ENCODE data around the gene SND1. TPM values are rescaled to one million over a fixed set of nuclear protein-coding genes. Genes with fewer than 3 reads are reported as not detected.

SND1 gene
- total and polyA plus RNA-seq, 12 donors: 58.9 to 266 (median 132) TPM

DNA sequence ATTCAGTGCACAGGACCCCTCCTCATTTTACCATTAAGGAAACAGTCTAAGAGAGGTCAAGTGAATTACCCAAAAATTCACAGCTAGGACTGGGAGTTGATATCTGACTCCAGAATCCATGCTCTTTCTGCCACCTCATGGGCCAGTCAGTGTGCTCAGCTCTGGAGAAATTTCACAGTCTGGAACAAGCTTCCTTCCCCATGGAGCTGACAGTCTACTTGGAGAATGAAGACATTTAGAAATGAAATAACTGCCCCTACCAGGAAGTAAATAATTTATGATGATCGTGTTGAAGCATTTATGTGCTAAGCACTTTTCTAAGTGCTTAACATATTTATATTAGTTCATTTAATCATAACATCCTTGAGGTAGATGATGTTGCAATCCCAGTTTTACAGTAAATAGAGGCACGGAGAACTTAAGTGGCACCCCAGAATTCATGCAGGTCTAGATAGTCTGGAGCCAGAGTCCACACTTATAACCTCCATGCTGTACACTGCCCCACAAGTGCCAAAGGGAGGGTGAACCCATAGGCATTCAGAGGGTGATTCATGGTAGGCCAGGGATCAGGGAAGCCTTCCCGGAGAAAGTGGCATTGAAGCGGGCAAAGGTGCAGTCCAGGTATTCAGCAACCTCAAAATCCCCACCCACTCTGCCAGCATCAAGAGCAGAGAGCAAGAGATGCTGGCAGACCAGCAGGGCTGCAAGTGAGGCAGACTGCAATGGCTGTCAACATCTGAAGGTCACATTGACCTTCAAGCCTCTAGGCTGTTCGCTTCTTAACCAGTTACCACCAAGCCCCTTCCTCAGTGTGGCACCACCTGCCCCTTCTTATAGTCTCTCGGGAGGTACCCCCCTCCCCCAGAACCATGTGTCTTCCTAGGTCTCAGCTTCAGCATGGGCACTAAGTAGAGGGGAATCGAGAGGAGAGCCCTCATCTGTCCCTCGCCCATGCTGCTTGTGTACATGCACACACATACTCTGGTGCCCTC is 417.7 kb downstream of the SND1 start:
- intact Hi-C loops (cut with DNase I): no loop called here
- 83 to 88% (median 87%) methylated on average over 7 to 8 of the region's 8 CpGs for WGBS, 4 donors
- no peak for TF ChIP-seq POLR2A (IDR thresholded peaks at IDR 0.05)
- TF ChIP-seq, protein P1, sequence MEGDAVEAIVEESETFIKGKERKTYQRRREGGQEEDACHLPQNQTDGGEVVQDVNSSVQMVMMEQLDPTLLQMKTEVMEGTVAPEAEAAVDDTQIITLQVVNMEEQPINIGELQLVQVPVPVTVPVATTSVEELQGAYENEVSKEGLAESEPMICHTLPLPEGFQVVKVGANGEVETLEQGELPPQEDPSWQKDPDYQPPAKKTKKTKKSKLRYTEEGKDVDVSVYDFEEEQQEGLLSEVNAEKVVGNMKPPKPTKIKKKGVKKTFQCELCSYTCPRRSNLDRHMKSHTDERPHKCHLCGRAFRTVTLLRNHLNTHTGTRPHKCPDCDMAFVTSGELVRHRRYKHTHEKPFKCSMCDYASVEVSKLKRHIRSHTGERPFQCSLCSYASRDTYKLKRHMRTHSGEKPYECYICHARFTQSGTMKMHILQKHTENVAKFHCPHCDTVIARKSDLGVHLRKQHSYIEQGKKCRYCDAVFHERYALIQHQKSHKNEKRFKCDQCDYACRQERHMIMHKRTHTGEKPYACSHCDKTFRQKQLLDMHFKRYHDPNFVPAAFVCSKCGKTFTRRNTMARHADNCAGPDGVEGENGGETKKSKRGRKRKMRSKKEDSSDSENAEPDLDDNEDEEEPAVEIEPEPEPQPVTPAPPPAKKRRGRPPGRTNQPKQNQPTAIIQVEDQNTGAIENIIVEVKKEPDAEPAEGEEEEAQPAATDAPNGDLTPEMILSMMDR (IDR thresholded peaks at IDR 0.05): no peak

DNA sequence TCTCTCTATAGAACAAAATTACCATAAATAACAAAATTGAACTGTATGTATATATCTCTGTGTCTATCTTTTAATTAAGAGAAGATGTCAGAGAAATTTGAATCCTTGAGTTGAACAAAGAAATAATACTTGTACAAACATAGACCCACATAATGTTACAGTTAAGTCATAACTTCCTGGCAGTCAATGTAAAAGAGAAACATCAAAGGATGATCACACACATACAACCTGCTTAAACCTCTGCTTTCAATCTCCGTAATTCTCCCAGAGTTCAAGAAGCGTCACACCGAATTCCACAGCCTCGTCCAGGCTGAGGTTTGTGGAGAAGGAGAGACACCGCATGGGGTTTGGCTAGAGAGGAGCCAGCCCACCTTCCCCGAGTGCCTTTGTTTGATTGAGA is 419.4 kb downstream of the SND1 start:
- H3K4me1 ChIP-seq (replicated peaks in 1 of 2): peaks cover 0 to 2% of the 10 kb centered on the region in 2 donors
- no peak overlapping the region for H3K4me3 ChIP-seq
- WGBS, 4 donors: 89 to 97% (median 91%) methylated on average over 6 of the region's 6 CpGs
- H3K27me3 ChIP-seq: no peaks in the 10 kb centered on the region
- H3K36me3 ChIP-seq (replicated peaks in 1 of 2): peaks cover 0 to 6% of the 10 kb centered on the region in 2 donors
- no peak overlapping the region for H3K27ac ChIP-seq
- TF ChIP-seq POLR2A (IDR thresholded peaks at IDR 0.05): no peak
- TF ChIP-seq, protein P1 (IDR thresholded peaks at IDR 0.05): no peak
- H3K9me3 ChIP-seq (replicated peaks in 1 of 3): no peaks in the 10 kb centered on the region
- intact Hi-C loops (cut with DNase I): no loop called here
- DNase-seq: no peak

More for the DNA sequence above, 417.7 kb downstream of the SND1 start:
- no peak overlapping the region for H3K4me3 ChIP-seq
- DNase-seq: no peak
- no peak overlapping the region for H3K27ac ChIP-seq
- no peaks in the 10 kb centered on the region for H3K27me3 ChIP-seq
- H3K36me3 ChIP-seq (replicated peaks in 1 of 2): peaks cover 0 to 3% of the 10 kb centered on the region in 2 donors
- no peaks in the 10 kb centered on the region for H3K4me1 ChIP-seq (replicated peaks in 1 of 2)
- no peaks in the 10 kb centered on the region for H3K9me3 ChIP-seq (replicated peaks in 1 of 3)

DNA sequence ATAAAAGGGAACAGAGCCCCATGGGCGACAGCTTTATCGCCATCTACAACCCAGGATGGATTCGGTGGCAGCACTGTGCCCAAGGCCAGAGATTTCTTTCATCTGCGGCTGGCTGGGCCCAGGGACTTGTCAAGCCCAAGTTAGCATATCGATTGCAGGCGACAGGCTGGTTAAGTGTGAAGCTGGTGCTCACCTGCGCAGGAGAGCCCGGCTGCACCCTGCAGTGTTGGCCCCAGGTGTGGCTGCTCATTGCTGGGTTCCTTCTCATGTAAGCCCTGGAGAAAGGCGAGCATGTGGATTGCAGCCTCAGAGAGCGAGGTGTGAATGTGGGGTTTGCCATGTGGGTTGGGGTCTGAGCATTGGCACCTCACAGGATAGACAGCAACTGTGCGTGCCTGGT is 419.8 kb downstream of the SND1 start:
- TF ChIP-seq, protein P1 (IDR thresholded peaks at IDR 0.05): no peak
- no peak for TF ChIP-seq POLR2A (IDR thresholded peaks at IDR 0.05)

DNA sequence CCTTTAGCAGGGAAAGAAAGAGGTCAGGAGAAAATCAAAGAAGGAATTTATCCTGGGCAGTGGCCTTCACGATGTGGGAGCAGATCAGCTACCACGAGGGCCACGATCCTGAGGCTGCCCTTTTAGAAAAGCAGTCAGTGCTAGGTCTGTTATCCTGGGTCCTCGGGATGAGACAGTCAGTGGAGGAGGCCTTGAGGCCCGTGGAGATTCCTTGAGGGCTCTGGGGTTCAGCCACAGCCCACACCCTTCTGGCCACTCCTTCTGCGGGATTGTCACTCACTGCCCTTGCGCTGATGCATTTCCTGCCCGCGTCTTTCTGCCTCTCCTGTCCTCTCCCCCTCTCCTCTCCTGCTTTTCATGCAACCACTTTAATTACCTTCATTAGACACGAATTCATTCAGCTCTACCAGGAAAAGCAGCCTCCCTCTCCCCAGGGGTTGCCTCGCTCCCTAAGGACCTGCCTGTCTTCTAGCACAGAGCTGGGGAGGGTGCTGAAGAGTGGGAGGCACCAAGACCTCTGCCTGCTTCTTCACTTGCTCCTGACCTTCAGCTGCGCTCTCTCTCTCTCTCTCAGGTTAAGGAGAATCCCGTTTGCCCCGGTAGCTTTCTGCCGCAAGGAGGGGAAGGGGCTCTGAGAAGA is 421.8 kb downstream of the SND1 start:
- WGBS, 4 donors: 80 to 86% (median 85%) methylated on average over 14 to 15 of the region's 15 CpGs
- Histone ChIP-seq H3K4me1 (replicated peaks in 1 of 2) (peaks cover 0 to 2% of the 10 kb centered on the region in 2 donors), H3K27me3 (no peaks in the 10 kb centered on the region), H3K36me3 (replicated peaks in 1 of 2) (peaks cover 0 to 6% of the 10 kb centered on the region in 2 donors), H3K4me3 (no peak overlapping the region), H3K27ac (no peak overlapping the region), H3K9me3 (replicated peaks in 1 of 3) (no peaks in the 10 kb centered on the region)
- intact Hi-C loops (cut with DNase I): no loop called here
- no peak for TF ChIP-seq POLR2A (IDR thresholded peaks at IDR 0.05)
- TF ChIP-seq, protein P1 (IDR thresholded peaks at IDR 0.05): no peak
- no peak for DNase-seq

More for the DNA sequence above, 419.8 kb downstream of the SND1 start:
- intact Hi-C loops (cut with DNase I): no loop called here
- 77 to 94% (median 81%) methylated on average over 11 of the region's 11 CpGs for WGBS, 4 donors
- DNase-seq: no peak
- Histone ChIP-seq H3K9me3 (replicated peaks in 1 of 3) (no peaks in the 10 kb centered on the region), H3K36me3 (replicated peaks in 1 of 2) (peaks cover 0 to 6% of the 10 kb centered on the region in 2 donors), H3K4me1 (replicated peaks in 1 of 2) (peaks cover 0 to 2% of the 10 kb centered on the region in 2 donors), H3K4me3 (no peak overlapping the region), H3K27ac (no peak overlapping the region), H3K27me3 (no peaks in the 10 kb centered on the region)
